Prostate gland (tissue), 2 donors: ENCODE measurements around the gene FMOD. TPM values are rescaled to one million over a fixed set of nuclear protein-coding genes. Genes with fewer than 3 reads are reported as not detected.

Source experiments
- DNase-seq: peaks from one replicate; pipeline ENCODE4 v3.0.0-alpha.2; 2019; ENCODE audit warnings: low spot score
- H3K27ac ChIP-seq, 2 donors: fragments of 200-600 bp; sonication (generic); 2 replicates each; pipeline ENCODE4 v1.5.1; 2017 to 2019
- H3K27me3 ChIP-seq: fragments of 200-600 bp; sonication (generic); replicated peaks from 2 replicates; pipeline ENCODE4 v1.5.1; 2019; ENCODE audit not compliant: insufficient read depth
- H3K36me3 ChIP-seq, 2 donors: fragments of 200-600 bp; sonication (generic); 1 replicate in 1 of 2; 2 replicates in 1 of 2; pipeline versions ENCODE4 v1.5.1 to v1.8.1; 2017 to 2019
- H3K4me1 ChIP-seq: fragments of 200-600 bp; sonication (generic); replicated peaks from 2 replicates; pipeline ENCODE4 v1.5.1; 2019
- H3K4me3 ChIP-seq, 2 donors: fragments of 200-600 bp; sonication (generic); 2 replicates each; pipeline ENCODE4 v1.5.1; 2017 to 2019
- H3K9me3 ChIP-seq: fragments of 200-600 bp; sonication (generic); 2 replicates; pipeline ENCODE4 v1.5.1; 2017
- POLR2A ChIP-seq: fragments of 450-650 bp; IDR thresholded peaks from one replicate; pipeline ENCODE4 v1.6.1; 2016; ENCODE audit warnings: antibody characterized with exemption, mild to moderate bottlenecking
- POLR2AphosphoS5 ChIP-seq: sonication (generic); formaldehyde crosslinking; IDR thresholded peaks from one replicate; pipeline ENCODE4 v1.6.1; 2017; ENCODE audit warnings: antibody characterized with exemption
- WGBS: methylation state at CpG from one replicate; pipeline ENCODE4 v1.1.5; 2018; 5-methylcytosine and 5-hydroxymethylcytosine counted together
- intact Hi-C: fragments of 100-400 bp; cut with DNase I; formaldehyde crosslinking; loops from one replicate; pipeline ENCODE4 v1.14.2; 2022
- total RNA-seq, 2 donors: library from RNA; depleted of rRNA; stranded (reverse); fragments of >200 nt; gene quantifications; one replicate each; pipeline ENCODE4 v1.1.0, GENCODE V29; 2016
- TF ChIP-seq, protein P1 (sequence below), 4 experiments: fragments of 200-600 bp in 2 of 4; fragments of 450-650 bp in 2 of 4; sonication (generic) in 2 of 4; IDR thresholded peaks; 1 replicate in 3 of 4; 2 replicates in 1 of 4; pipeline ENCODE4 v1.5.1; 2016 to 2019; ENCODE audit warnings: antibody characterized with exemption in 4 of 4, mild to moderate bottlenecking in 2 of 4, moderate library complexity in 2 of 4

Gene FMOD
- total RNA-seq, 2 donors from 2014 or later = 40.8 to 95.9 TPM

- Histone ChIP-seq H3K36me3 (no peaks in the 10 kb centered on the region), H3K4me1 (no peaks in the 10 kb centered on the region), H3K27me3 (no peaks in the 10 kb centered on the region), H3K9me3 (no peaks in the 10 kb centered on the region), H3K4me3 (no peak overlapping the region), H3K27ac (no peak overlapping the region)
- intact Hi-C loops = loop anchor here (5.0 kb wide), 1 partner anchor 45 kb away; no protein-coding TSS in a partner anchor
- WGBS = 81% methylated on average over 1 of the region's 1 CpG
- TF ChIP-seq, protein P1, sequence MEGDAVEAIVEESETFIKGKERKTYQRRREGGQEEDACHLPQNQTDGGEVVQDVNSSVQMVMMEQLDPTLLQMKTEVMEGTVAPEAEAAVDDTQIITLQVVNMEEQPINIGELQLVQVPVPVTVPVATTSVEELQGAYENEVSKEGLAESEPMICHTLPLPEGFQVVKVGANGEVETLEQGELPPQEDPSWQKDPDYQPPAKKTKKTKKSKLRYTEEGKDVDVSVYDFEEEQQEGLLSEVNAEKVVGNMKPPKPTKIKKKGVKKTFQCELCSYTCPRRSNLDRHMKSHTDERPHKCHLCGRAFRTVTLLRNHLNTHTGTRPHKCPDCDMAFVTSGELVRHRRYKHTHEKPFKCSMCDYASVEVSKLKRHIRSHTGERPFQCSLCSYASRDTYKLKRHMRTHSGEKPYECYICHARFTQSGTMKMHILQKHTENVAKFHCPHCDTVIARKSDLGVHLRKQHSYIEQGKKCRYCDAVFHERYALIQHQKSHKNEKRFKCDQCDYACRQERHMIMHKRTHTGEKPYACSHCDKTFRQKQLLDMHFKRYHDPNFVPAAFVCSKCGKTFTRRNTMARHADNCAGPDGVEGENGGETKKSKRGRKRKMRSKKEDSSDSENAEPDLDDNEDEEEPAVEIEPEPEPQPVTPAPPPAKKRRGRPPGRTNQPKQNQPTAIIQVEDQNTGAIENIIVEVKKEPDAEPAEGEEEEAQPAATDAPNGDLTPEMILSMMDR (IDR thresholded peaks at IDR 0.05) = no peak
- TF ChIP-seq POLR2A = no peak
- no peak for TF ChIP-seq POLR2AphosphoS5
- DNase-seq = no peak
Observed at GRCh38 chr1:203382026-203382425, 31.1 kb upstream of the FMOD start.

DNA sequence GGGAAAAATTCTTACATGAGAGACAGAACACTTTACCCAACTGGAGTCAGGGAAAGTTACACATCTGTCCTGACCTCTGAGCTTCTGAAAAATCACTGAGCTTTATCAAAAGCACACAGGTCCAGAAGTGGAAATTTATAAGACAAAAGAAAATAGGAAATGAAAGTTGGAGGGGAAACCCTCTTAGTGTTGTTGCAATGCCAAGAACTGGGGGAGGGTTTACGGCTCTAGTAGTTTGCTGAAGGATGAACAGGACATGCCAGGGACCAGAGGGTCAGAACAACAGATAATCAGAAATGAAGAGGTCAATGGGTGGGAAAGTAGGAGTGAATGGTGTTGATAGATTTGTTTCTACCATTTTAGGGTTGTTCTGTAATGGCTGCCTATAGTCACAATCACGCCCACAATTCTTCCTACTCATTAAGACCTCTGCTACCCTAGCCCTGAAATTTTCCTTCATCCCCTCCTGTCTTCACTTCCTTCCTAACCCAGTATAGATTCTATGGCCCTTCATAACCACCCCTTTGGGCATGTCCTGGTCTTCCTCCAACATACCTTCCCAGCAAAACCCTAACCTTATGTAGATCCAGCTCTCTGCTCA is 30.3 kb upstream of the FMOD start:
- intact Hi-C loops = loop anchor here (5.0 kb wide), 1 partner anchor 46 kb away; no protein-coding TSS in a partner anchor
- Histone ChIP-seq H3K27ac (peak overlapping the region in 1 of 2 donors; percentile 46), H3K9me3 (no peaks in the 10 kb centered on the region), H3K4me3 (no peak overlapping the region), H3K4me1 (no peaks in the 10 kb centered on the region), H3K27me3 (no peaks in the 10 kb centered on the region), H3K36me3 (no peaks in the 10 kb centered on the region)
- no peak for TF ChIP-seq POLR2AphosphoS5
- TF ChIP-seq, protein P1 (IDR thresholded peaks at IDR 0.05) = no peak
- no peak for TF ChIP-seq POLR2A
- WGBS = 64% methylated on average over 2 of the region's 2 CpGs
- no peak for DNase-seq

GRCh38 chr1:203380420-203381150 is 29.7 kb upstream of the FMOD start:
- Histone ChIP-seq H3K4me3 (no peak overlapping the region), H3K9me3 (no peaks in the 10 kb centered on the region), H3K4me1 (no peaks in the 10 kb centered on the region), H3K27ac (peak overlapping the region; percentile 10 to 46), H3K36me3 (no peaks in the 10 kb centered on the region), H3K27me3 (no peaks in the 10 kb centered on the region)
- intact Hi-C loops = loop anchor here (5.0 kb wide), 1 partner anchor 47 kb away; no protein-coding TSS in a partner anchor
- no peak for DNase-seq
- WGBS = 56% methylated on average over 4 of the region's 4 CpGs
- no peak for TF ChIP-seq POLR2AphosphoS5
- no peak for TF ChIP-seq POLR2A
- TF ChIP-seq, protein P1 (IDR thresholded peaks at IDR 0.05) = no peak

DNA sequence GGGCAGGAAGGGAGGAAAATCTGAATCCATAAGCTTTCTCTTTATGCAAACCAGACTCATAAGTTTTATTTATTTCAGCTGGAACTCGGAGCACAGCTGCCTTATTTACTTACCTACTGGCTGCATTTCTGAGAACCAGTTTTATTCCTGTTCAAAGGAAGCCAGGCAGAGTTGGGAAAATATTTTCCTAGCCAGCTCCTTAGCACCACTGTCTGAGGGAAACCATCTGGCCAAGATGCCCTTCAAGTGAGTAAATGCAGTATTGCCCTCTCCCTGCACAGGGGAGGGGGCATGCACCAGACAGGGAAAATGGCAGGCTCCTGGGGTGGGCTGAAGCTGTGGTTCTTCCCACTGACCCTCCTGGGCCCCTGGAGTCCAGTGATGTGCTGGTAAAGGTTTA is 28.9 kb upstream of the FMOD start:
- WGBS = 18% methylated on average over 1 of the region's 1 CpG
- Histone ChIP-seq H3K9me3 (no peaks in the 10 kb centered on the region), H3K4me3 (no peak overlapping the region), H3K36me3 (no peaks in the 10 kb centered on the region), H3K27ac (peak overlapping the region; percentile 10 to 46), H3K27me3 (no peaks in the 10 kb centered on the region), H3K4me1 (no peaks in the 10 kb centered on the region)
- TF ChIP-seq, protein P1 (IDR thresholded peaks at IDR 0.05) = no peak
- TF ChIP-seq POLR2AphosphoS5 = peak; percentile 63
- TF ChIP-seq POLR2A = no peak
- DNase-seq = peak; percentile 28
- intact Hi-C loops = loop anchor here (5.0 kb wide), 1 partner anchor 47 kb away; no protein-coding TSS in a partner anchor
